HL-60 (cell line): ENCODE measurements around the gene FRMPD2.

Source experiments
- DNase-seq, 2 experiments: peaks; one replicate each; pipeline ENCODE4 v3.0.0-alpha.2; 2010 to 2020; ENCODE audit warnings: low read depth in 1 of 2, low spot score in 1 of 2
- H3K27ac ChIP-seq: fragments of 250-450 bp; sonication (Bioruptor Pico); replicated peaks from 2 replicates; pipeline ENCODE4 v1.5.1; 2020; ENCODE audit warnings: mild to moderate bottlenecking, moderate library complexity
- H3K27me3 ChIP-seq: fragments of 250-450 bp; sonication (Bioruptor Pico); 2 replicates; pipeline ENCODE4 v1.5.1; 2021; ENCODE audit warnings: mild to moderate bottlenecking, moderate library complexity; ENCODE audit not compliant: insufficient read depth, poor library complexity, severe bottlenecking
- H3K4me3 ChIP-seq: replicated peaks from 2 replicates; pipeline ENCODE4 v1.5.1; 2011; ENCODE audit warnings: mild to moderate bottlenecking, control low read depth, low read length; ENCODE audit not compliant: insufficient read depth
- CTCF ChIP-seq: IDR thresholded peaks from one replicate; pipeline ENCODE4 v1.5.1; 2011; ENCODE audit warnings: low read length, control low read depth, inconsistent platforms; ENCODE audit not compliant: insufficient read depth
- GABPA ChIP-seq: IDR thresholded peaks from 2 replicates; pipeline ENCODE4 v1.6.1; 2012; ENCODE audit warnings: low read depth
- POLR2AphosphoS5 ChIP-seq: IDR thresholded peaks from 2 replicates; pipeline ENCODE4 v1.6.1; 2012; ENCODE audit warnings: low read depth
- REST ChIP-seq: IDR thresholded peaks from 2 replicates; pipeline ENCODE4 v1.6.1; 2012; ENCODE audit warnings: low read depth; ENCODE audit not compliant: insufficient replicate concordance
- SPI1 ChIP-seq: IDR thresholded peaks from 2 replicates; pipeline ENCODE4 v1.6.1; 2012; ENCODE audit warnings: low read depth, mild to moderate bottlenecking, borderline replicate concordance

Gene FRMPD2

GRCh38 chr10:48254750-48255512 lies 19.6 kb downstream of the FRMPD2 start:
- TF ChIP-seq SPI1 (no peak), GABPA (no peak), CTCF (no peak), REST (no peak), POLR2AphosphoS5 (no peak)
- Histone ChIP-seq H3K4me3 (no peak overlapping the region), H3K27ac (no peak overlapping the region), H3K27me3 (peaks cover 2% of the 10 kb centered on the region)
- DNase-seq = no peak

- DNase-seq = no peak
- Histone ChIP-seq H3K27ac (no peak overlapping the region), H3K27me3 (no peaks in the 10 kb centered on the region), H3K4me3 (no peak overlapping the region)
- no peak for TF ChIP-seq SPI1
- no peak for TF ChIP-seq CTCF
Observed at GRCh38 chr10:48253970-48254657, 20.4 kb downstream of the FRMPD2 start.

- Histone ChIP-seq H3K27ac (no peak overlapping the region), H3K27me3 (no peaks in the 10 kb centered on the region)
Observed at GRCh38 chr10:48252354-48252650, 22.2 kb downstream of the FRMPD2 start.

More at GRCh38 chr10:48252354-48252650, 22.2 kb downstream of the FRMPD2 start:
- no peak for DNase-seq
- TF ChIP-seq SPI1 = no peak
- TF ChIP-seq CTCF = no peak
- TF ChIP-seq REST = no peak
- no peak for TF ChIP-seq POLR2AphosphoS5
- no peak for TF ChIP-seq GABPA
- no peak overlapping the region for H3K4me3 ChIP-seq
